ENCODE data around the gene MAOB.
A peak's percentile ranks its signal among the peaks of the same experiment; 100 is the strongest.

Gene MAOB

GRCh38 chrX:43846558-43846957 lies 35.7 kb downstream of the MAOB start:
- Mint-ChIP-seq H3K9me3 (no peaks in the 10 kb centered on the region), H3K4me3 (no peak overlapping the region), H3K27ac (no peak overlapping the region), H3K27me3 (no peaks in the 10 kb centered on the region), H3K4me1 (ENCODE audit: low read depth in 2 of 2) (no peaks in the 10 kb centered on the region), H3K36me3 (ENCODE audit: insufficient read depth) (no peaks in the 10 kb centered on the region)
- ATAC-seq (replicated peaks) = no peak
- DNase-seq = no peak

DNA sequence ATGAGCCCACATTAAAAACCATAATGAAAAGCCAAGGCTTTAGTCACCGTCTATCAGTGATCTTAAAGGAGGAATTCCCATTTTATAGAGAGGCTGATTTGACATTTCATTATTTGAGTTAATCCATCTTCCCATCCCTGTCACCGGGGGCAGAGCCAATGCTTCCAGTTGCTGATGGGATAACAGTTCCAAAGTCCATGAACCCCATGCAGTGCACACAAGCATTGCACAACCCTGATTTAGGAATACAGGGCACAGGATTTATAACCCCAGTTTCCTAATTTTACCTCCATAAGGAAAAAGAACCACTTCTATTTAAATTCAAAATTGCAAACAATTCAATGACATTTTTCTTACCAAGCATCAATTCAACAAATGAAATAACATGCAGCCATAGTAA lies 36.5 kb downstream of the MAOB start:
- no peak overlapping the region for H3K4me3 Mint-ChIP-seq
- no peaks in the 10 kb centered on the region for H3K9me3 Mint-ChIP-seq
- no peak for ATAC-seq (replicated peaks)
- H3K36me3 Mint-ChIP-seq (ENCODE audit: insufficient read depth) = no peaks in the 10 kb centered on the region
- H3K4me1 Mint-ChIP-seq (ENCODE audit: low read depth in 2 of 2) = no peaks in the 10 kb centered on the region
- no peak for DNase-seq
- no peak overlapping the region for H3K27ac Mint-ChIP-seq
- H3K27me3 Mint-ChIP-seq = no peaks in the 10 kb centered on the region

DNA sequence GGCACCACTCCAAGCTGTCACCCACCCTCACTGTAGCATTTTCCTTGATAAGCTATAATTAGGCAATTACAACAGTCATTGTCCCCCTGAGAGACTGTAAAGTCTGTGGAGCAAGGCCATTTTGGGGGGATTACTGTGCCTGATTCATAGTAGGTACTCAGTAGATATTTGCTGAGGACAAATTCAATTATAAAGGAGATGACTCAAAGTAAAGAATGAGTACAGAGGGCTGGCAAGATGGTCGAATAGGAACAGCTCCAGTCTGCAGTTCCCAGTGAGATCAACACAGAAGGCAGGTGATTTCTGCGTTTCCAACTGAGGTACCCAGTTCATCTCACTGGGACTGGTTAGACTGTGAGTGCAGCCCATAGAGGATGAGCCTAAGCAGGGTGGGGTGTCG lies 42.0 kb downstream of the MAOB start:
- no peaks in the 10 kb centered on the region for H3K36me3 Mint-ChIP-seq (ENCODE audit: insufficient read depth)
- no peak overlapping the region for H3K27ac Mint-ChIP-seq
- H3K4me1 Mint-ChIP-seq (ENCODE audit: low read depth in 2 of 2) = no peaks in the 10 kb centered on the region
- H3K4me3 Mint-ChIP-seq = no peak overlapping the region
- H3K27me3 Mint-ChIP-seq = peaks cover 11 to 13% of the 10 kb centered on the region in 2 donors
- no peak for DNase-seq
- no peaks in the 10 kb centered on the region for H3K9me3 Mint-ChIP-seq
- ATAC-seq (replicated peaks) = no peak

DNA sequence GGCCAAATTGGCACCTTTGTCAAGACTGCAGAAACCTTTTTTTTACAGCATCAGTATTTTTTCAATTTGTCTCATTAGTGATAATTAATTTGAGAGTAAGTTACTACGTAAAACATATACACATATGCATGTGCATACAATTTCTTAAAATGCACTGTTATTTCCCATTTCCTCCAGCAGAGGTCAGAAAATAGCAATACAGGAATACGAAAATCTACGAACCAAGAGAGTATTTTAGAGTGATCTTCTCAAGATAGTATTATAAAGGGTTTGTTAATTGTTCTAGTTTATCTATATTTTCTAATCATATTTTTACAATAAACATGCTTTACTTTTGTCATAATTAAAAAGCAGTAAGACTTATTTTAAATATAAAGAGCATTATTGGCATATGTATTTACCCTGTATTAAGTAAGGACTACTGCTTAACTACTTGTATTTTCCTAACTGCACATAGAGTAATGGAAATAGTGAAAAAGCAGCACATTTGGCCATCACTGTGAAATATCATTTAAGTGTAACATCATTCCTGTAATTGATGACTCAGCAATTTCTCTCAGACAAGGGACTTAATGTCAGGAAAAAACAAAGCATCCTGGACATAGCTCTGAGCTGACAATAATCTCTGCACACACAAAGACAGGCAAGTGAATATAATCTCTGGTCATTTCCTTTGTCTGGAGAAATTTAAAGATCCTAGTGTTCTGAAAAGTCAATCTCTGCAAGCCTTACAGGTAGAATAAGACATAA lies 45.6 kb downstream of the MAOB start:
- Mint-ChIP-seq H3K27me3 (peaks cover 11 to 13% of the 10 kb centered on the region in 2 donors), H3K4me1 (ENCODE audit: low read depth in 2 of 2) (no peaks in the 10 kb centered on the region), H3K36me3 (ENCODE audit: insufficient read depth) (no peaks in the 10 kb centered on the region), H3K27ac (no peak overlapping the region), H3K4me3 (no peak overlapping the region), H3K9me3 (no peaks in the 10 kb centered on the region)
- ATAC-seq (replicated peaks) (no peak), DNase-seq (no peak)

DNA sequence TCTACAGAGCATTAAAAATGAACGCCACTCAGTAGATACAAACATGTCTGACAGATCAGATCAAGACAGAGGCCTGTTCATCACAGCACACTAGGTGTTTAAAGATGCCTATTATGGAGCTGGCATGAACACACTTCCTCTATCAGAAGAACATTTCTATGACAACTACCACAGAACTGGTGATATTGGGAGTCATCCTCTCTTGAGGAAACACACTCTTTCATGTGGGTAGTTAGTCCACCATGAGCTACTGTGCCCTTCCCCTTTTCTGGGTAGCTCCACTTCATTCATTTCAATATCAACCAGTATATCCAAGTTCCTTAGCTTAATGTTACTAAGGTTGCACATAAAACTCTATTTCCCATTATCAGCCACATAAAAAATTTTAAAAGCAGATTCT lies 46.7 kb downstream of the MAOB start:
- H3K4me3 Mint-ChIP-seq = no peak overlapping the region
- no peak overlapping the region for H3K27ac Mint-ChIP-seq
- H3K36me3 Mint-ChIP-seq (ENCODE audit: insufficient read depth) = no peaks in the 10 kb centered on the region
- DNase-seq = no peak
- no peak for ATAC-seq (replicated peaks)
- no peaks in the 10 kb centered on the region for H3K4me1 Mint-ChIP-seq (ENCODE audit: low read depth in 2 of 2)
- peaks cover 9 to 12% of the 10 kb centered on the region in 2 donors for H3K27me3 Mint-ChIP-seq
- H3K9me3 Mint-ChIP-seq = no peaks in the 10 kb centered on the region

- no peaks in the 10 kb centered on the region for H3K36me3 Mint-ChIP-seq (ENCODE audit: insufficient read depth)
Observed at GRCh38 chrX:43827791-43828190, 54.5 kb downstream of the MAOB start.

GRCh38 chrX:43822014-43822413 lies 60.2 kb downstream of the MAOB start:
- H3K4me3 Mint-ChIP-seq = no peak overlapping the region
- ATAC-seq (replicated peaks) (no peak), DNase-seq (no peak)

More at GRCh38 chrX:43827791-43828190, 54.5 kb downstream of the MAOB start:
- ATAC-seq (replicated peaks) = no peak
- no peaks in the 10 kb centered on the region for H3K4me1 Mint-ChIP-seq (ENCODE audit: low read depth in 2 of 2)
- H3K27ac Mint-ChIP-seq = no peak overlapping the region
- no peak overlapping the region for H3K4me3 Mint-ChIP-seq
- no peak for DNase-seq
- no peaks in the 10 kb centered on the region for H3K9me3 Mint-ChIP-seq
- H3K27me3 Mint-ChIP-seq = no peaks in the 10 kb centered on the region

DNA sequence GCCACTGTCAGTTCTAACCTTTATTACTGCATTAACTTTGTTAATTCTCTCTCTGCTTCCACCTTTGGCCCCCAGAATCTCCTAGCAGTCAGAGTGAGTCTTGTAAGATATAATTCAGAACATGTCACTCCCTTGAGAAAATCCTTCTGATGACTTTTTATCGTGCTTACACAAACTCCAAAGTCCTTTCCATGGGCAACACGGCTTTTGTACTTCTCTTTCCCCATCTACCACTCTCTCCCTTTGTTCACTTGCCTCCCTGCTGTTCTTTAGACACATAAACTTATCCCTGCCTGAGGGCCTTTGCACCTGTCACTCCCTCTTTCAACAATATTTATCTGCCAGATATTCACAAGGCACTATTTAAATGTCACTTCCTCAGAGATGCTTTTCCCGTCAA lies 64.8 kb downstream of the MAOB start:
- H3K4me1 Mint-ChIP-seq (ENCODE audit: low read depth in 2 of 2) = peaks cover 3 to 10% of the 10 kb centered on the region in 2 donors
- no peak for DNase-seq
- no peak overlapping the region for H3K27ac Mint-ChIP-seq
- peaks cover 0 to 8% of the 10 kb centered on the region in 2 donors for H3K27me3 Mint-ChIP-seq
- H3K4me3 Mint-ChIP-seq = no peak overlapping the region
- ATAC-seq (replicated peaks) = no peak
- H3K36me3 Mint-ChIP-seq (ENCODE audit: insufficient read depth) = no peaks in the 10 kb centered on the region
- no peaks in the 10 kb centered on the region for H3K9me3 Mint-ChIP-seq

More at GRCh38 chrX:43822014-43822413, 60.2 kb downstream of the MAOB start:
- Mint-ChIP-seq H3K4me1 (ENCODE audit: low read depth in 2 of 2) (no peaks in the 10 kb centered on the region), H3K36me3 (ENCODE audit: insufficient read depth) (no peaks in the 10 kb centered on the region), H3K9me3 (no peaks in the 10 kb centered on the region), H3K27me3 (peaks cover 0 to 8% of the 10 kb centered on the region in 2 donors), H3K27ac (no peak overlapping the region)

- peaks cover 3 to 10% of the 10 kb centered on the region in 2 donors for H3K4me1 Mint-ChIP-seq (ENCODE audit: low read depth in 2 of 2)
- peaks cover 0 to 8% of the 10 kb centered on the region in 2 donors for H3K27me3 Mint-ChIP-seq
- no peaks in the 10 kb centered on the region for H3K9me3 Mint-ChIP-seq
- no peak overlapping the region for H3K4me3 Mint-ChIP-seq
- no peaks in the 10 kb centered on the region for H3K36me3 Mint-ChIP-seq (ENCODE audit: insufficient read depth)
- ATAC-seq (replicated peaks) (no peak), DNase-seq (no peak)
- H3K27ac Mint-ChIP-seq = no peak overlapping the region
Observed at GRCh38 chrX:43815209-43815608, 67.0 kb downstream of the MAOB start.

- H3K36me3 Mint-ChIP-seq (ENCODE audit: insufficient read depth) = no peaks in the 10 kb centered on the region
- H3K4me3 Mint-ChIP-seq = no peak overlapping the region
- ATAC-seq (replicated peaks) (no peak), DNase-seq (peak in 1 of 3 experiments; percentile 5)
- H3K27ac Mint-ChIP-seq = peak overlapping the region in 1 of 2 donors; percentile 25
- peaks cover 0 to 8% of the 10 kb centered on the region in 2 donors for H3K27me3 Mint-ChIP-seq
- H3K4me1 Mint-ChIP-seq (ENCODE audit: low read depth in 2 of 2) = peaks cover 3 to 10% of the 10 kb centered on the region in 2 donors
- H3K9me3 Mint-ChIP-seq = no peaks in the 10 kb centered on the region
Observed at GRCh38 chrX:43813898-43814297, 68.4 kb downstream of the MAOB start.

DNA sequence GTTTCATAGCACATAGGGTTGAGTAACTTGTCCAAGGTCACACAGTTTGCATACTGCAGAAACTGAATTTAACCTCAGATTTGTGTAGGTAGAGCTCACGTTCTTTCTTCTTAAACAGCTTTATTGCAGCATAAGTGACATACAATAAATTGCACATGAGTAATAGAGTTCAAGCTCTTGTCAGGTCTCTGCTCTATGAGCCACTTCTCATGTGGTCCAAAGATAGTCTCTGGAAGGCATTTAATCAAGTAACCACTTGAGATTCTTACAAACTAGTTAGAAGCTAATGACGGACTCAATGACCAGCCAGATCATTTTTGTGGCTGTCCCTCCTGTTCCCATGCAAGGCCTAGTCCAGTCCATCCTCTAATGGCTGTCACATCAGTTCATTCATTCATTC lies 68.9 kb downstream of the MAOB start:
- Mint-ChIP-seq H3K36me3 (ENCODE audit: insufficient read depth) (no peaks in the 10 kb centered on the region), H3K4me1 (ENCODE audit: low read depth in 2 of 2) (peaks cover 3 to 10% of the 10 kb centered on the region in 2 donors), H3K27ac (peak overlapping the region in 1 of 2 donors; percentile 25), H3K27me3 (peaks cover 0 to 8% of the 10 kb centered on the region in 2 donors), H3K4me3 (no peak overlapping the region), H3K9me3 (no peaks in the 10 kb centered on the region)
- DNase-seq = no peak
- no peak for ATAC-seq (replicated peaks)

GRCh38 chrX:43809463-43809862 lies 72.8 kb downstream of the MAOB start:
- DNase-seq = no peak
- Mint-ChIP-seq H3K27ac (no peak overlapping the region), H3K9me3 (no peaks in the 10 kb centered on the region), H3K27me3 (peaks cover 5 to 25% of the 10 kb centered on the region in 2 donors), H3K36me3 (ENCODE audit: insufficient read depth) (no peaks in the 10 kb centered on the region), H3K4me3 (no peak overlapping the region), H3K4me1 (ENCODE audit: low read depth in 2 of 2) (peaks cover 2 to 10% of the 10 kb centered on the region in 2 donors)
- ATAC-seq (replicated peaks) = no peak

DNA sequence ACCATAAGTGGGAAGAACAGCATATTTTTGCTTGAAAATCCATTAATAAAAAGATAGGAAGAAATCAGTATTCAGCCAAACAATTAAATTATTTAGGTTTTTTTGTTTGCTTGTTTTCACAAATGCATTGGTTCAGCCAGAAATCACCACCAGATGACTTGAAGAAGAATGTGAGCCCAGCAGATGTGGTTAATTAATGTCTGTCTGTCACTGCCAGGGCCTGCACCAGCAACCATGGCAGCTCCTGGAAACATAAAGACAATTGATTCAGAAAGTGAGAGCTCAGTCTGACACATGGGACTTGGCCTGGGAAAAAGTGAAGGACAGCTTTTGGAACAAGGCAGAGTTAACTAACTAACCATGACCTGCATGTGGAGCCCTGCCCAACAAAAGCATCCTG lies 74.0 kb downstream of the MAOB start:
- H3K4me3 Mint-ChIP-seq = no peak overlapping the region
- no peak overlapping the region for H3K27ac Mint-ChIP-seq
- H3K27me3 Mint-ChIP-seq = peaks cover 5 to 25% of the 10 kb centered on the region in 2 donors
- H3K36me3 Mint-ChIP-seq (ENCODE audit: insufficient read depth) = no peaks in the 10 kb centered on the region
- H3K4me1 Mint-ChIP-seq (ENCODE audit: low read depth in 2 of 2) = no peaks in the 10 kb centered on the region
- ATAC-seq (replicated peaks) (no peak), DNase-seq (no peak)
- H3K9me3 Mint-ChIP-seq = no peaks in the 10 kb centered on the region

GRCh38 chrX:43805579-43805978 lies 76.7 kb downstream of the MAOB start:
- no peak for DNase-seq
- Mint-ChIP-seq H3K4me1 (ENCODE audit: low read depth in 2 of 2) (no peaks in the 10 kb centered on the region), H3K9me3 (no peaks in the 10 kb centered on the region)

More at GRCh38 chrX:43805579-43805978, 76.7 kb downstream of the MAOB start:
- Mint-ChIP-seq H3K27ac (no peak overlapping the region), H3K27me3 (peaks cover 5 to 25% of the 10 kb centered on the region in 2 donors), H3K36me3 (ENCODE audit: insufficient read depth) (no peaks in the 10 kb centered on the region), H3K4me3 (no peak overlapping the region)
- ATAC-seq (replicated peaks) = no peak

Data from effector memory CD8-positive, alpha-beta T cell (primary cell).